Ovary (tissue), 9 donors: ENCODE measurements around the gene TTC28. TPM values are rescaled to one million over a fixed set of nuclear protein-coding genes. Genes with fewer than 3 reads are reported as not detected.
"Not testable (repeated sequence)": the region's sequence is repeated elsewhere in the genome, so short reads cannot be mapped to it uniquely, and the experiment has no call there.

Source experiments
- DNase-seq, 5 donors: peaks; one replicate each; pipeline ENCODE4 v3.0.0-alpha.2; 2019 to 2020
- H3K27ac ChIP-seq, 2 donors: fragments of 200-600 bp; one replicate each; pipeline versions ENCODE4 v1.5.1 to v1.8.0; 2019 to 2022
- H3K27me3 ChIP-seq: fragments of 200-600 bp; one replicate; pipeline ENCODE4 v1.8.0; 2022
- H3K36me3 ChIP-seq: fragments of 200-600 bp; sonication (generic); one replicate; pipeline ENCODE4 v1.5.1; 2019
- H3K4me1 ChIP-seq: one replicate; pipeline ENCODE4 v1.8.1; 2013; ENCODE audit warnings: mild to moderate bottlenecking, moderate library complexity; ENCODE audit not compliant: insufficient read depth
- H3K4me3 ChIP-seq: fragments of 200-600 bp; sonication (generic); one replicate; pipeline ENCODE4 v1.5.1; 2017
- H3K9me3 ChIP-seq, 2 donors: fragments of 200-600 bp in 1 of 2; sonication (generic) in 1 of 2; one replicate each; pipeline versions ENCODE4 v1.5.1 to v1.8.1; 2013 to 2019; ENCODE audit warnings: mild to moderate bottlenecking in 1 of 2, moderate library complexity in 1 of 2
- EP300 ChIP-seq: sonication (generic); formaldehyde crosslinking; IDR thresholded peaks from one replicate; pipeline ENCODE4 v1.6.1; 2017; ENCODE audit warnings: antibody characterized with exemption
- POLR2A ChIP-seq: fragments of 450-650 bp; IDR thresholded peaks from one replicate; pipeline ENCODE4 v1.6.1; 2017; ENCODE audit warnings: antibody characterized with exemption, mild to moderate bottlenecking, moderate library complexity
- WGBS, 3 donors: extraction: QIAGEN DNeasy Blood & Tissue Kit in 1 of 3; methylation state at CpG; one replicate each; pipeline versions ENCODE4 v1.1.5 to v1.1.7; 2013 to 2017; 5-methylcytosine and 5-hydroxymethylcytosine counted together
- intact Hi-C, 4 donors: fragments of 100-400 bp; cut with DNase I; formaldehyde crosslinking; loops; one replicate each; pipeline versions ENCODE4 v1.11.0 to v1.15.1; 2022 to 2023
- polyA plus RNA-seq, 2 donors: library from polyadenylated mRNA; stranded (reverse); fragments of 200-250 nt in 1 of 2; fragments of 350-450 nt in 1 of 2; fragmentation: Illumina TruSeq in 1 of 2; extraction: RNeasy Lipid Tissue Mini Kit (QIAGEN cat#74804) in 1 of 2; gene quantifications; one replicate each; pipeline ENCODE4 v1.2.3, GENCODE V29; 2013 to 2014
- total RNA-seq, 7 donors: library from RNA; depleted of rRNA in 2 of 7; stranded (reverse); fragments of >200 nt in 2 of 7; fragmentation: NEBNext Ultra II Directional in 3 of 7; extraction: Animal tissue kit (Norgen Biotek cat#: 25700) in 3 of 7; gene quantifications; one replicate each; pipeline versions ENCODE4 v1.1.0 to v1.2.4, GENCODE V29; 2016 to 2023
- TF ChIP-seq, protein P1 (sequence below), 3 donors: fragments of 450-650 bp in 2 of 3; fragments of 200-600 bp in 1 of 3; IDR thresholded peaks; one replicate each; pipeline versions ENCODE4 v1.5.1 to v1.8.0; 2016 to 2022; ENCODE audit warnings: antibody characterized with exemption in 3 of 3, mild to moderate bottlenecking in 1 of 3
- donor health status: DM: no; HTN: no; CAD: no; lungs with moderate emphysema.
- donor health status: DM: no; HTN: no; CAD: no.
- donor health status: Bipolar disorder and iron deficiency.
- donor health status: DM: yes; HTN: yes; CAD: no.
- donor health status: DM: no; HTN: no; CAD: no.
- donor health status: DM: yes; HTN: yes; CAD: no.

TTC28 gene
- total and polyA plus RNA-seq, 9 donors, result 16.7 to 127 (median 72.9) TPM

DNA sequence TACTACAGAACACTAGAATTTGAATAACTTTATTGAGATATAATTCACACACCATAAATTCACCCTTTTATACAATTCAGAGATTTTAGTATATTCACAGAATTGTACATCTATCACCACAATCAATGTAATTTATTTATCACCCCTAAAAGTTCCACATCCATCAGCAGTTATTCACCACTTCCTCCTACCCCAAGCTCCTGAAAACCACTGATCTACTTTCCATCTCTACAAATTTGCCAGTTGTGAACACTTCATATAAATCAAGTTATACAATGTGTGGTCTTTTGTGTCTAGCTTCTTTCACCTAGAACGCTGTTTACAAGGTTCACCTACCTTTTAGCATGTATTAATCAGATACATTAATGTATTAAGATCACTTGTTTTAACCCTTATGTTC, 179.6 kb downstream of the TTC28 start:
- H3K4me3 ChIP-seq, result no peak overlapping the region
- 52 to 97% (median 95%) methylated on average over 1 of the region's 1 CpG for WGBS, 3 donors
- intact Hi-C loops, result no loop called here
- TF ChIP-seq, protein P1, sequence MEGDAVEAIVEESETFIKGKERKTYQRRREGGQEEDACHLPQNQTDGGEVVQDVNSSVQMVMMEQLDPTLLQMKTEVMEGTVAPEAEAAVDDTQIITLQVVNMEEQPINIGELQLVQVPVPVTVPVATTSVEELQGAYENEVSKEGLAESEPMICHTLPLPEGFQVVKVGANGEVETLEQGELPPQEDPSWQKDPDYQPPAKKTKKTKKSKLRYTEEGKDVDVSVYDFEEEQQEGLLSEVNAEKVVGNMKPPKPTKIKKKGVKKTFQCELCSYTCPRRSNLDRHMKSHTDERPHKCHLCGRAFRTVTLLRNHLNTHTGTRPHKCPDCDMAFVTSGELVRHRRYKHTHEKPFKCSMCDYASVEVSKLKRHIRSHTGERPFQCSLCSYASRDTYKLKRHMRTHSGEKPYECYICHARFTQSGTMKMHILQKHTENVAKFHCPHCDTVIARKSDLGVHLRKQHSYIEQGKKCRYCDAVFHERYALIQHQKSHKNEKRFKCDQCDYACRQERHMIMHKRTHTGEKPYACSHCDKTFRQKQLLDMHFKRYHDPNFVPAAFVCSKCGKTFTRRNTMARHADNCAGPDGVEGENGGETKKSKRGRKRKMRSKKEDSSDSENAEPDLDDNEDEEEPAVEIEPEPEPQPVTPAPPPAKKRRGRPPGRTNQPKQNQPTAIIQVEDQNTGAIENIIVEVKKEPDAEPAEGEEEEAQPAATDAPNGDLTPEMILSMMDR (IDR thresholded peaks at IDR 0.05), result no peak
- no peak for TF ChIP-seq POLR2A
- TF ChIP-seq EP300, result no peak
- no peaks in the 10 kb centered on the region for H3K4me1 ChIP-seq
- no peaks in the 10 kb centered on the region for H3K36me3 ChIP-seq
- H3K27ac ChIP-seq, result no peak overlapping the region
- DNase-seq, result no peak
- H3K9me3 ChIP-seq, result no peaks in the 10 kb centered on the region
- H3K27me3 ChIP-seq, result no peaks in the 10 kb centered on the region

DNA sequence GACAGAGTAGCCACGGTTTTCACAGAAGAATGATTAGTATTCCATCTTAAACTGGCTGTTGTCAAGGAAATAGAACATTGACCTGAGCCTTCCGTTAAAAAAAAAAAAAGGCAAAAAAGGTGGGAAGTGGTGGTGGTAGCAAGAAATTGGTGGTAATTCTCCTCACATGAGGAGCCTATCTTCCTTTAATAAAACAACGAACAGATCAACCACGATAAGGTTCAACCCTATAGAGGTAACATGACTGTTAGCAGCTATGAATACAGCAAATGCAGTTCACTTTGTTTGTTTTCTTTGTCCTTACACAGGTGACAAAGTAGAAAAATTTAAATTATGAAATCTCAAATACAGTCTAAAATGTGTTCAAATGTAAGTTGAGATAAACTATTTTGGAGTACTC, 181.6 kb downstream of the TTC28 start:
- 90 to 93% (median 93%) methylated on average over 4 of the region's 4 CpGs for WGBS, 3 donors
- Histone ChIP-seq H3K4me3 (no peak overlapping the region), H3K27me3 (no peaks in the 10 kb centered on the region), H3K9me3 (no peaks in the 10 kb centered on the region), H3K27ac (no peak overlapping the region), H3K36me3 (no peaks in the 10 kb centered on the region), H3K4me1 (no peaks in the 10 kb centered on the region)
- DNase-seq, result no peak
- TF ChIP-seq POLR2A (no peak), EP300 (no peak)
- TF ChIP-seq, protein P1 (IDR thresholded peaks at IDR 0.05), result no peak
- intact Hi-C loops, result no loop called here

DNA sequence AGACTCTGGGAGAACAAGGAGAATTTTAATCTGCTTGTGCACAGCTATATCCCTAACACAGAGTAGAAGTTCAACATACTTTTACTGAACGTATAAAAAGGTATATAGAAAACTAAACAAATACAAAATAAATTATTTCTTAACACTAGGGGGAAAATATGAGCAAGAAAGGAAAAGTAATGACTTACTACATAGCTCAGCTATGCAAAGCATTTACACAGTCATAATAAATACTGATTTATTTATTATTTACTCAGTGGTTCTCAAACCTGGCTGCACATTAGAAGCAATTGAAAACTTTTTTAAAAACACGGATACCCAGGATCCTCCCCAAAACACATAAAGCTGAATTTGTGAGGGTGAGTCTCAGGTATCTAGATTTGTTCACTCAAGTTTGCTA, 182.5 kb downstream of the TTC28 start:
- no peaks in the 10 kb centered on the region for H3K27me3 ChIP-seq
- TF ChIP-seq POLR2A (no peak), EP300 (no peak)
- TF ChIP-seq, protein P1 (IDR thresholded peaks at IDR 0.05), result no peak
- no peak overlapping the region for H3K4me3 ChIP-seq
- WGBS, 3 donors, result 17 to 31% (median 27%) methylated on average over 2 of the region's 2 CpGs
- no peaks in the 10 kb centered on the region for H3K4me1 ChIP-seq
- H3K36me3 ChIP-seq, result no peaks in the 10 kb centered on the region
- no peak for DNase-seq
- H3K27ac ChIP-seq, result no peak overlapping the region
- intact Hi-C loops, result no loop called here
- H3K9me3 ChIP-seq, result no peaks in the 10 kb centered on the region

DNA sequence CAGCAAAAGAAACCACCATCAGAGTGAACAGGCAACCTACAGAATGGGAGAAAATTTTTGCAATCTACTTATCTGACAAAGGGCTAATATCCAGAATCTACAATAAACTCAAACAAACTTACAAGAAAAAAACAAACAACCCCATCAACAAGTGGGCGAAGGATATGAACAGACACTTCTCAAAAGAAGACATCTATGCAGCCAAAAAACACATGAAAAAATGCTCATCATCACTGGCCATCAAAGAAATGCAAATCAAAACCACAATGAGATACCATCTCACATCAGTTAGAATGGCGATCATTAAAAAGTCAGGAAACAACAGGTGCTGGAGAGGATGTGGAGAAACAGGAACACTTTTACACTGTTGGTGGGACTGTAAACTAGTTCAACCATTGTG, 188.4 kb downstream of the TTC28 start:
- WGBS, 3 donors, result 91 to 100% (median 97%) methylated on average over 1 to 2 of the region's 2 CpGs
- H3K27me3 ChIP-seq, DNase-seq, H3K4me3 ChIP-seq, H3K36me3 ChIP-seq, H3K27ac ChIP-seq, intact Hi-C loops, H3K4me1 ChIP-seq, H3K9me3 ChIP-seq: not testable (repeated sequence)

DNA sequence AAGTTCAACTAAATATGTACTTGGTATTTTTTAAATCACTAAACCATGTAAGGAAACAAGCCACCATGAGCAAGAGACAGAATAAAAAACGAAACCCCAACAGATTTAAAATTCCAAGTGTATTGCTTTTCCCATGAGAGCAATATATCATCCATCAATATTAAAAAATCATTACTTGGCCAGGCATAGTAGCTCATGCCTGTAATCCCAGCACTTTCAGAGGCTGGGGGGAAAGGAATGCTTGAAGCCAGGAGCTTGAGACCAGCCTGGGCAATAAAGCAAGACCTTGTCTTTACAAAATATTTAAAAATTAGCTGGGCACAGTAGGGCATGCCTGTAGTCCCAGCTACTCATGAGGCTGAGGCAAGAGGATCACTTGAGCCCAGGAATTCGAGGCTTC, 190.8 kb downstream of the TTC28 start:
- no peak for DNase-seq
- intact Hi-C loops, result no loop called here
- 88 to 93% (median 92%) methylated on average over 2 of the region's 2 CpGs for WGBS, 3 donors
- Histone ChIP-seq H3K27me3 (no peaks in the 10 kb centered on the region), H3K4me1 (no peaks in the 10 kb centered on the region), H3K36me3 (no peaks in the 10 kb centered on the region), H3K9me3 (no peaks in the 10 kb centered on the region), H3K4me3 (no peak overlapping the region), H3K27ac (no peak overlapping the region)
- TF ChIP-seq, protein P1 (IDR thresholded peaks at IDR 0.05), result no peak
- TF ChIP-seq EP300, result no peak
- no peak for TF ChIP-seq POLR2A
